Measurements from ENCODE around the gene MCFD2.
A peak's percentile ranks its signal among the peaks of the same experiment; 100 is the strongest.

MCFD2 gene

GRCh38 chr2:46873604-46874068 is 42.0 kb downstream of the MCFD2 start:
- peak; percentile 95 for DNase-seq (ENCODE audit: low read depth)

- peak; percentile 81 for DNase-seq (ENCODE audit: low read depth)
These were observed 42.6 kb downstream of the MCFD2 start for GRCh38 chr2:46872902-46873603.

- DNase-seq (ENCODE audit: low read depth), result peak; percentile 85
These were observed 43.6 kb downstream of the MCFD2 start for GRCh38 chr2:46871976-46872381.

GRCh38 chr2:46870051-46870839 is 45.4 kb downstream of the MCFD2 start:
- no peak for DNase-seq (ENCODE audit: low read depth)

- no peak for DNase-seq (ENCODE audit: low read depth)
These were observed 46.0 kb downstream of the MCFD2 start for GRCh38 chr2:46869621-46870020.

GRCh38 chr2:46866770-46867246 is 48.8 kb downstream of the MCFD2 start:
- no peak for DNase-seq (ENCODE audit: low read depth)

- DNase-seq (ENCODE audit: low read depth), result no peak
These were observed 50.2 kb downstream of the MCFD2 start for GRCh38 chr2:46865181-46865970.

- no peak for DNase-seq (ENCODE audit: low read depth)
These were observed 51.7 kb downstream of the MCFD2 start for GRCh38 chr2:46863882-46864281.

- DNase-seq (ENCODE audit: low read depth), result no peak
These were observed 53.1 kb downstream of the MCFD2 start for GRCh38 chr2:46862514-46862913.

- no peak for DNase-seq (ENCODE audit: low read depth)
These were observed 53.7 kb downstream of the MCFD2 start for GRCh38 chr2:46861916-46862315.

GRCh38 chr2:46859482-46859881 is 56.1 kb downstream of the MCFD2 start:
- DNase-seq (ENCODE audit: low read depth), result no peak

- peak; percentile 97 for DNase-seq (ENCODE audit: low read depth)
These were observed 56.9 kb downstream of the MCFD2 start for GRCh38 chr2:46858702-46859090.

GRCh38 chr2:46857871-46858701 is 57.5 kb downstream of the MCFD2 start:
- peak; percentile 85 for DNase-seq (ENCODE audit: low read depth)

- no peak for DNase-seq (ENCODE audit: low read depth)
These were observed 59.3 kb downstream of the MCFD2 start for GRCh38 chr2:46856336-46856735.

GRCh38 chr2:46855805-46856204 is 59.8 kb downstream of the MCFD2 start:
- DNase-seq (ENCODE audit: low read depth), result no peak

- no peak for DNase-seq (ENCODE audit: low read depth)
These were observed 61.3 kb downstream of the MCFD2 start for GRCh38 chr2:46854260-46854659.

GRCh38 chr2:46852598-46852997 is 63.0 kb downstream of the MCFD2 start:
- no peak for DNase-seq (ENCODE audit: low read depth)

- DNase-seq (ENCODE audit: low read depth), result no peak
These were observed 63.5 kb downstream of the MCFD2 start for GRCh38 chr2:46852124-46852523.

Data from GM04504 (cell line).